GM13977 (cell line): Measurements from ENCODE around the gene TRAF3IP1.

Source experiments
- DNase-seq: peaks from one replicate; pipeline ENCODE4 v3.0.0; 2012; ENCODE audit warnings: low spot score
- CTCF ChIP-seq: IDR thresholded peaks from 2 replicates; pipeline ENCODE4 v1.5.1; 2012; ENCODE audit warnings: mild to moderate bottlenecking, control low read depth; ENCODE audit not compliant: insufficient read depth; ENCODE audit errors: extremely low read depth, missing control alignments
- in situ Hi-C: fragments of 300-500 bp; cut with MboI; formaldehyde crosslinking; loops from one replicate; pipeline ENCODE4 v1.12.0; 2022; ENCODE audit warnings: low sequenced_read_pairs, low pct_unique_long_range_greater_than_20kb, mixed read lengths, inconsistent platforms; ENCODE audit not compliant: unreplicated experiment

Gene TRAF3IP1

GRCh38 chr2:238287737-238288649 is 32.3 kb upstream of the TRAF3IP1 start, which contains the start of gene PER2:
PER2 (minus strand) TSS chr2:238288610; CDS start chr2:238277936, 10,674 bp downstream.
- in situ Hi-C loops = no loop called here
- TF ChIP-seq CTCF = no peak
- DNase-seq = peak; percentile 50

GRCh38 chr2:238288650-238289573 is 31.4 kb upstream of the TRAF3IP1 start:
- peak; percentile 27 for TF ChIP-seq CTCF
- in situ Hi-C loops = no loop called here
- DNase-seq = peak; percentile 99

- DNase-seq = no peak
- TF ChIP-seq CTCF = no peak
- in situ Hi-C loops = no loop called here
These were observed 30.7 kb upstream of the TRAF3IP1 start for GRCh38 chr2:238289574-238289973.

- in situ Hi-C loops = no loop called here
- no peak for DNase-seq
These were observed 30.2 kb upstream of the TRAF3IP1 start for GRCh38 chr2:238290091-238290509.

GRCh38 chr2:238290715-238291549 is 29.4 kb upstream of the TRAF3IP1 start:
- DNase-seq = no peak
- in situ Hi-C loops = no loop called here
- no peak for TF ChIP-seq CTCF

More at GRCh38 chr2:238290091-238290509, 30.2 kb upstream of the TRAF3IP1 start:
- TF ChIP-seq CTCF = no peak
